ENCODE measurements around the gene CLDN7.
"Not testable (repeated sequence)": the region's sequence is repeated elsewhere in the genome, so short reads cannot be mapped to it uniquely, and the experiment has no call there.

CLDN7 gene

DNA sequence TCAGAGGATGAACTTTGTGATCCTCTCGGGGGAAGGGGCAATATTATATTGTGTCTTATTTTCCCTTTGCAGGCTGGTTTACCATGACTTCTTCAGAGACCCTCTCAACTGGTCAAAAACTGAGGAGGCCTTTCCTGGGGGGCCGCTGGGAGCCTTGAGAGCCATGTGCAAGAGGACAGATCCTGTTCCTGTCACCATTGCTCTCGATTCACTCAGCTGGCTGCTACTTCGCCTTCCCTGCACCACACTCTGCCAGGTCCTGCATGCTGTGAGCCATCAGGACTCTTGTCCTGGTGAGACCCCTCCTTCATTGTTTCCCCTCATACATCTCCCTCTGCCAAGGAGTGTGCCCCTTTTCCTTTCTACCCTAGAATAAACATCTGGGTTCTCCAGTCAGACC, 7.8 kb downstream of the CLDN7 start:
- Mint-ChIP-seq H3K27ac (no peak overlapping the region), H3K4me3 (no peak overlapping the region), H3K4me1 (peaks cover 17% of the 10 kb centered on the region), H3K36me3 (peaks cover 18% of the 10 kb centered on the region), H3K27me3 (no peaks in the 10 kb centered on the region), H3K9me3 (no peaks in the 10 kb centered on the region)
- no peak for DNase-seq (ENCODE audit: low spot score in 2 of 2)
- ATAC-seq (ENCODE audit: low read depth), result no peak

DNA sequence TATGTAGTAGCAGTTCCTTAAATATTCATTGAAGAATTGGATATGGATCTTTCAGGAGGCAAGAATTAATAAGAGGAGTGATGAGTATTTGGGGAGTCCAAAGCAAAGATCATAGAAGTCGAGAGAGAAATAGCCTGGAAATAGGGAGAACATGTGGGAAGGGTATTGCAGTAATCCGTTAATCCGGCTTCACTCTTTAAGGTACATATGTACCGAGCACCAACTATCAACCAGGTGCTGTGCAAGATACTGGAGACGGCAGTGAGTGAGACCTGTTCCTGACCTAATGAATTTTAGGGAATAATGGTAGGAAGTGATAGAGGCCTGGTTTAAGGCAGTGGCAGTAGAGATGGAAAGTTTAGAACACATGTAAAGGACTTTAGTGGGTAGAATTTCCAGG, 9.2 kb downstream of the CLDN7 start:
- ATAC-seq (ENCODE audit: low read depth) (no peak), DNase-seq (ENCODE audit: low spot score in 2 of 2) (no peak)
- Mint-ChIP-seq H3K27me3 (no peaks in the 10 kb centered on the region), H3K9me3 (no peaks in the 10 kb centered on the region), H3K27ac (peak overlapping the region; percentile 99), H3K4me1 (peaks cover 26% of the 10 kb centered on the region), H3K36me3 (peaks cover 18% of the 10 kb centered on the region), H3K4me3 (peak overlapping the region; percentile 89)

DNA sequence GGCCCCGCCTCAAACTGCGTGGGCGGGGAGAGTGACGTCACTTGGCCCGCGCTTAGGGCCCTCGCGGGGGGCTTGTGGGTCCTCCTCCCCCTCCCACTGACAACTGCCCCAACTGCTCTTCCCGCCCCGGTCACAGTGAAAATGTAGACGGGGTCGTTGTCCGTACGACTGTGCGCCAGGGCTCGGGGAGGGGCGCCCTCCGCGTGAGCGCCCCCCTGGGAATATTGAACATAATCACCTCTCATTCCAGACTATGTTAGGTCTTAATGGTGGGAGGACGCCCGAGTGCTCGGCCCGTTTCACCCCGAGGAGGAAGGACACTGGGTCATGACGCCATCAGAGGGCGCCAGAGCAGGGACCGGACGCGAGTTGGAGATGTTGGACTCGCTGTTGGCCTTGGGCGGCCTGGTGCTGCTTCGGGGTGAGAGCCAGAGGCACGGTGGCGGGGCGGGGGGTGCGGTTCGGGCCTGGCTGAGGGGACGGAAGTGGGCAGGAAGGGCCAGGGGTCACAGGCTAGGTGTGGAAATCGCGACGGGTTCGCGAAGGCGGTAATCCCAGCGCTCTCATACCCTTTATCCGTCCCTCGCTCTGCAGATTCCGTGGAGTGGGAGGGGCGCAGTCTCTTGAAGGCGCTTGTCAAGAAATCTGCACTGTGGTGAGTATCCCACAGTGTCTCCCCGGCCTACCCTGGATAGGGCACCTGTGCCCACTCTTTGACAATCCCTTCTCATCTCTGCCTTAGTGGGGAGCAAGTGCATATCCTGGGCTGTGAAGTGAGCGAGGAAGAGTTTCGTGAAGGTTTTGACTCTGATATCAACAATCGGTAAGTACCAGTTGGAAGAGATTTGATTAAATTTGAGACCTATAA, 9.9 kb downstream of the CLDN7 start, which contains the start of gene ELP5:
TSS of gene ELP5 (plus strand) at position 40 of the 868 bp plus-strand sequence. CDS start at position 376, 336 bp downstream.
- H3K4me3 Mint-ChIP-seq, result peak within 1 kb of the TSS; percentile 89
- peak within 1 kb of the TSS; percentile 99 for H3K27ac Mint-ChIP-seq
- H3K9me3 Mint-ChIP-seq, result no peaks in the 10 kb centered on the region
- H3K4me1 Mint-ChIP-seq, result peaks cover 26% of the 10 kb centered on the region
- no peaks in the 10 kb centered on the region for H3K27me3 Mint-ChIP-seq
- DNase-seq (ENCODE audit: low spot score in 2 of 2), result no peak
- H3K36me3 Mint-ChIP-seq, result peaks cover 18% of the 10 kb centered on the region
- ATAC-seq (ENCODE audit: low read depth), result peak; percentile 62

DNA sequence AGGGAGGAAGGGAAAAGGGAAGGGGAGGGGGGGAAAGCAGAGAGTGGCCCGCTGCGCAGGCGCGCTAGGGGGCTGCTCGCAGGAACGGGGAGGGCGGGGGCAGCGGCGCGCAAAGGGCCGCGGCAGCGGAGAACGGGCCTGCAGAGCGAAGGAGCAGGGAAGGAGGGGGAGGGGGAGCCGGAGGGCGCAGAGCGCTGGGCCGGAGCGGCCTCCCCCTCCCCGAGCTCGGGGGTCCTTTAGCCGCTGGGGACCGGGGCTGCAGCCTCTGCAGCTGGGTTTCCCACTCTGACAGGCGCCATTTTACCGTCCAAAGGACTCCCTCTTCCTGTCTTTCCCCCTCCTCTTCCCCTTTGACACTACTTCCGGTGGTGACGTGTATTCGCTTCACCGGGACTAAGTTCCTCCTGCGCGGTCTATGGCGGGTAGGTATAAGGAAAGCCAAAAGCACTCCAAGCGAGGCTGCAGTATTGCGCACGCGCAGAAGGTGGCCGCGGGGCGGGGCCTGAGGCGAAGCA, 10.6 kb downstream of the CLDN7 start, which contains the start of gene CTDNEP1:
TSS of gene CTDNEP1 (minus strand) at position 74 of the 515 bp plus-strand sequence. CDS start 438 bp downstream, outside the sequence.
- Mint-ChIP-seq H3K4me1 (peaks cover 26% of the 10 kb centered on the region), H3K27me3 (no peaks in the 10 kb centered on the region), H3K4me3 (peak within 1 kb of the TSS; percentile 89), H3K9me3 (no peaks in the 10 kb centered on the region), H3K27ac (peak within 1 kb of the TSS; percentile 99), H3K36me3 (peaks cover 17% of the 10 kb centered on the region)
- peak; percentile 85 for ATAC-seq (ENCODE audit: low read depth)
- peak; percentile 99 for DNase-seq (ENCODE audit: low spot score in 2 of 2)

DNA sequence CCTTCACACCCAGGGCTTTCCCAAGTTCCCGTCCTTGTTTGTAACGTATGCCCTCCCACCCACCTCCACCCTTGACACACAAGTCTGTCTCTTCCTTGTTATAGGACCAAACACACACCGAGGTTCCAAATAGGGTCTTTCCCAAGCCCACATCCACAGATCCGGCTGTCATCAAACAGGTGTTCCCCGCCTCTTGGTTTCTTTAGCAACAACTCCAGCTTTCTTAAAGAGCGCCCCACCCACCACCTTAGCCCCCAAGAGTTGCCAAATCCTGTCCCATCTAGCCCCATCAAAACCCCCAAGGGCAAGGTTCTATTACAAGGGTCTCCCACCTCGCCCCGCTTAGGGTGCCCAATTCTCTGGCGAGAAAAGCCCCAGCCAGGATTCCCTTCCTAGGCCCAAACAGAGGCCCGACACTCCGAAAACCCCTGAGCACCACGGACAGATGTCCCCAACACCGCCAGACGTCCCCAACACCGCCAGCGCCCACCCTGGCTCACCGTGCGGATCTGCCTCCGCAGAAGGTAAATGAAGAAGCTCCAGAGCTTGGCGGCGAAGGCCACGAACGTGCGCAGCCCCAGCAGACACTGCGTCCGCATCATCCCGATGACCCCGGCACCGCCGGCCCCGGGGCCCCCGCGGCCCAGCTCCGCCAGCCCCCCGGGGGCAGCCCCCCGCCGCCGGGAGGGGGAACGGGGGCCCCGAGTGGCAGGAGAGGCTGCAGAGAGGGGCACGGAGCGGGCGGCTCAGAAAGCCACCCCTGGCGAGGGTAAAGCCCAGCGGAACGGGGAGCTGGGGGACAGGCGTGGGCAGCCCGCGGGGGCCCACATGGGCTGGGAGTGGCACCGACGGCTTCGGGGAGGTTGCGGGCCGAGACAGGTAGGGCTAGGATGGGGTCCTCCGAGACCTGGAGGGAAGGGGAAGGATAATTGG, 11.3 kb downstream of the CLDN7 start:
- Mint-ChIP-seq H3K27me3 (no peaks in the 10 kb centered on the region), H3K4me3 (peak overlapping the region; percentile 89), H3K9me3 (no peaks in the 10 kb centered on the region), H3K36me3 (peaks cover 20% of the 10 kb centered on the region), H3K4me1 (peaks cover 26% of the 10 kb centered on the region), H3K27ac (peak overlapping the region; percentile 99)
- peak in 1 of 2 donors; percentile 25 for DNase-seq (ENCODE audit: low spot score in 2 of 2)
- ATAC-seq (ENCODE audit: low read depth), result no peak

DNA sequence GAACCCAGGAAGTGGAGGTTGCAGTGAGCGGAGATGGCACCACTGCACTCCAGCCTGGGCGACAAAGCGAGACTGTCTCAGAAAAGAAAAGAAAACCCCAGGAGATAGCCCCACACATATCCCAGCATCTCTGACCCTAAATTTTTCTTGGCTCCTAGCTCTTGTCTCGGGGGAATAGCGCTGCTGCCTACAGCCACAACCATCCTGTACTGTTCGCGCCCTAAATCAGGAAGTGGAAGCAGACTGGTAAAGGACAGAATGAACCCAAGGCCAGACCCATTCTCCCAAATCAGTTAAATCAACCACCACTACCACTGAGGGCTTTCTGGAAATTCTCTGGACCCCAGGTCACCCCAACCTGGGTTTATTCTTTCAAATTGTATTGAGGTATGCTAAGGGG, 12.4 kb downstream of the CLDN7 start:
- Mint-ChIP-seq H3K27me3 (no peaks in the 10 kb centered on the region), H3K27ac (peak overlapping the region; percentile 99), H3K4me1 (peaks cover 26% of the 10 kb centered on the region), H3K9me3 (no peaks in the 10 kb centered on the region), H3K4me3 (peak overlapping the region; percentile 89), H3K36me3 (peaks cover 21% of the 10 kb centered on the region)
- DNase-seq (ENCODE audit: low spot score in 2 of 2) (no peak), ATAC-seq (ENCODE audit: low read depth) (no peak)

DNA sequence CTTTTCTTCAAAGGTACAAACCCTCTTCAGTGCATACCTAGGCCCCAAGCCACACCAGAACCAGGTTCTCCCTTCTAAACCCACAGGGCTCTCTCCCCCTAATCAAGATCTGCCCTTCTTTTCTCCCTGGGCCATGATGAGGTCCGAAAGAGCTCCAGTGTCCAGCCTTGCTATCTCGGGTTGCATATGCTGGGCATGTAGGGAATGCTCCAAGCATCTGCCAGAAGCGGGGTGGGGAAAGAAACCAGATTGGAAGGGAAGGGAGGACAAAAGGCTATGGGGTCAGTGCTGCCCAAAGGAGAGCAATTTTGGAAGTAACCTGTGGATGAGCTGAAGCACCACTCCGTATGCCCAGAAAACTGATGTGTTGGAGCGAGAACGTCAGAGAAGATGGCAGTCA, 13.1 kb downstream of the CLDN7 start:
- H3K9me3 Mint-ChIP-seq, result no peaks in the 10 kb centered on the region
- peak overlapping the region; percentile 73 for H3K4me3 Mint-ChIP-seq
- ATAC-seq (ENCODE audit: low read depth) (no peak), DNase-seq (ENCODE audit: low spot score in 2 of 2) (no peak)
- peak overlapping the region; percentile 99 for H3K27ac Mint-ChIP-seq
- peaks cover 19% of the 10 kb centered on the region for H3K36me3 Mint-ChIP-seq
- H3K27me3 Mint-ChIP-seq, result no peaks in the 10 kb centered on the region
- peaks cover 26% of the 10 kb centered on the region for H3K4me1 Mint-ChIP-seq

DNA sequence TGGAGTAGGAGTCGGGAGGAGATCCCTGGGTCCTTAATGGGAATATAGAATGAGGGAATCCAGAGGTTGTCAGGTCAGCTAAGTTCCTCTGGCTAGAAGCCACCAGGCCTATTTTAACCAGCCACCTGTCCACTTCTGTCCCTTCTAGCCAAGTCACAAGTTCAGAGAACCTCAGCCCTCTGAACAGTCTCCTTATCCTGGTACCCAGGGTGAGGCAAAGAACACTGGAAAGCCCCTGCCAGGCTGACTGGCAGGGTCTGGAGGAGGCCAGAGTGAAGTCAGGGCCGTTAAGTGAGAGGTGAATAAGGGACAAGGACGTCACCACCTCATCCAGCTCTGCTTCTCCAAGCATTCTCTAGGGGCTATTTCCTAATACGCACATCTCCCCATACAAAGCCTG, 13.5 kb downstream of the CLDN7 start:
- peaks cover 26% of the 10 kb centered on the region for H3K4me1 Mint-ChIP-seq
- no peak overlapping the region for H3K4me3 Mint-ChIP-seq
- no peak for ATAC-seq (ENCODE audit: low read depth)
- no peaks in the 10 kb centered on the region for H3K9me3 Mint-ChIP-seq
- peak overlapping the region; percentile 99 for H3K27ac Mint-ChIP-seq
- no peak for DNase-seq (ENCODE audit: low spot score in 2 of 2)
- H3K36me3 Mint-ChIP-seq, result peaks cover 19% of the 10 kb centered on the region
- no peaks in the 10 kb centered on the region for H3K27me3 Mint-ChIP-seq

DNA sequence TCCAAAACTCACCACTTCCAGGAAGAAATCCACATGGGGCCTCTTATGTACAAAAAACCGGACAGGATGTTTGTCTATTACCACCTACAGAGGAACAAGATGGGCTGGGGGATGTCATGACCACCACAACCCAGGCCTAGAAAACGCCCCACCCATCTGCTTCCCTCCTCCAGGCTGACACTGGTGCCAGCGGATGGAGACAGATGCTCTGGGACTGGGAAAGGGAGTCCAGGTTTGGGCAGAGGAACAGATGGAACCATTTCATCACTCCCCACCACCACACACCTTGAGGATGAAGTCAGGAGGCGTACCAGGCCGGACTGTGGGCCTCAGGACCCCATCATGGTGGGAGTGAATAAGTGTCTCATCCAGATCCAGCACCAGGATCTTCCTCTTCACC, 15.5 kb downstream of the CLDN7 start:
- H3K4me3 Mint-ChIP-seq, result no peak overlapping the region
- H3K27me3 Mint-ChIP-seq, result no peaks in the 10 kb centered on the region
- DNase-seq (ENCODE audit: low spot score in 2 of 2) (no peak), ATAC-seq (ENCODE audit: low read depth) (no peak)
- peaks cover 23% of the 10 kb centered on the region for H3K4me1 Mint-ChIP-seq
- no peaks in the 10 kb centered on the region for H3K9me3 Mint-ChIP-seq
- H3K36me3 Mint-ChIP-seq, result peaks cover 13% of the 10 kb centered on the region
- peak overlapping the region; percentile 11 for H3K27ac Mint-ChIP-seq

DNA sequence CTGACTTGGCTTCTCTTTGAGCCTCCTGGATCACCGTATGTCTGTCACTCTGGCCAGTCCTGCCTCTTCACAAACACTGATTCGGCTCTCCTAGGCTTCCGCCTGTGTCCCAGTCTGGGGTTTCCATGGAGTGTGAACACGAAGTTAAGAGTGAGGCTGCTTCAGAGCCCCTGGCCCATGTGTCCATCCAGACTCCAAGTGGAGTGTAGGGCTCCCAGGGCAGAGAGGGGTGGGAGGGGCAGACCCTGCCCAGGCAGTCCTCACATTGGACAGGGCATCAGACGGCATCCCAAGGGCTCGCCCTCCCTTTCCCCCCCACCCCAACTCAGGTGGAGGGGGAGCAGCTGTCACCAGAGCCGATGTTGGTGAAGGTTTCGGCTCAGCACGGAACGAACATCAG, 18.4 kb downstream of the CLDN7 start:
- not testable (repeated sequence) for ATAC-seq (ENCODE audit: low read depth); DNase-seq (ENCODE audit: low spot score in 2 of 2); H3K27me3 Mint-ChIP-seq; H3K4me3 Mint-ChIP-seq; H3K9me3 Mint-ChIP-seq
- Mint-ChIP-seq H3K36me3 (peaks cover 23% of the 10 kb centered on the region), H3K4me1 (peaks cover 33% of the 10 kb centered on the region), H3K27ac (peak overlapping the region; percentile 100)

DNA sequence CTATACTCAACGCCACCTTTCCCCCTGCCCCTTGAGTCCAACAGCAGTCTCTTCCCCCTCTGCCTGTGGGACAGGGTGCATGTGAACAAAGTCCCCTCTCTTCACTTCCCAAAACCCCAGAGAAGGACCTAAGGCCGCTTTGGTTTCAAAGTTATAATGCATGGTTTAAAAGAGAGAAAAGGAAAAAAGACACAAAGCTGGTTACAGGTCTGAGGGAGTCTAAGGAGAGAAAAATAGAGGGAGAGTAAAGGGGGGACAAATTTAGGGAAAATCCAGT, 18.9 kb downstream of the CLDN7 start:
- H3K36me3 Mint-ChIP-seq, result peaks cover 23% of the 10 kb centered on the region
- no peaks in the 10 kb centered on the region for H3K9me3 Mint-ChIP-seq
- peak overlapping the region; percentile 100 for H3K27ac Mint-ChIP-seq
- ATAC-seq (ENCODE audit: low read depth), result no peak
- DNase-seq (ENCODE audit: low spot score in 2 of 2), result no peak
- H3K27me3 Mint-ChIP-seq, result no peaks in the 10 kb centered on the region
- H3K4me1 Mint-ChIP-seq, result peaks cover 29% of the 10 kb centered on the region
- H3K4me3 Mint-ChIP-seq, result peak overlapping the region; percentile 100

DNA sequence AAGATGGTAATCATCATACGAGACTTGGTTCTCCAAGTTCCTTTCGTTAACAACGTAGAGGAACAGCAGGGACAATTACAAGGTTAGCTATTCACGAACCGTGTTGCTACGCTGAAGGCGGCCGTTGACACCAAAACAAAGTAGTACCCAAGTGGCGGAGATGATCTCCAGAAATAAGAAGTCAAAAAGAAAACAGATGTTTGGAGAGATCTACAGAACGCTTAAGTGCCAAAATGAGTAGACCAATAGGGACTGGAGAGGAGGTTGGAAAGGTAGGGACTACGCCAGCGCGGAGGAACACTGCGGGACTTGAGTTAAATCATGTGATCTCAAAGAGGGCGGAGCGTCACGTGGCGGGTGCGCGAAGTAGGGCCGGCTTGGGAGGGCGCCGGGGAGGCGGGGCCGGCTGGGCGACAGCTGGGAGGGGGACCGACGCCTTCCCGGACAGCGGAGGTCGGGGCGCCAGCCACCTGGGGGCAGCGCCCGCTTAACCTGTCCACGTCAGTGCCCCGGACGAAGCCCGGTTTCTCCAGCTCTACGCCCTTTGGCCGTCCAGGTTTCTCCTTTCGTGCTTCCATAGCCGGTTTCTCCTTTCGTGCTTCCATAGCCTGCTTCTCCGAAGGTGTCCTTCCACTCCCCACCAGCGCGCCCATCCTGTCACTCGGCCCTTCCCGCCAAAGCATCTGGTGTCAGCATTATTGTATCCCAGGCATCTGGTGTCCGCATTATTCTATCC, 19.4 kb downstream of the CLDN7 start:
- no peaks in the 10 kb centered on the region for H3K9me3 Mint-ChIP-seq

More for the DNA sequence above, 19.4 kb downstream of the CLDN7 start:
- ATAC-seq (ENCODE audit: low read depth) (peak; percentile 47), DNase-seq (ENCODE audit: low spot score in 2 of 2) (peak; percentile 92 to 94)
- H3K36me3 Mint-ChIP-seq, result peaks cover 24% of the 10 kb centered on the region
- peaks cover 29% of the 10 kb centered on the region for H3K4me1 Mint-ChIP-seq
- peak overlapping the region; percentile 100 for H3K4me3 Mint-ChIP-seq
- H3K27me3 Mint-ChIP-seq, result no peaks in the 10 kb centered on the region
- peak overlapping the region; percentile 100 for H3K27ac Mint-ChIP-seq
